Stimulated activated CD4-positive, alpha-beta T cell treated with anti-CD3 and anti-CD28 coated beads, Interleukin-1b, Interleukin-23, amount 100 ng/mL, for 48 hours (primary cell): ENCODE measurements around the gene ADD1.
"Not testable (repeated sequence)": the region's sequence is repeated elsewhere in the genome, so short reads cannot be mapped to it uniquely, and the experiment has no call there.

Experiments
- DNase-seq: peaks from one replicate; pipeline ENCODE4 v3.0.0-alpha.2; 2020

The ADD1 gene

DNA sequence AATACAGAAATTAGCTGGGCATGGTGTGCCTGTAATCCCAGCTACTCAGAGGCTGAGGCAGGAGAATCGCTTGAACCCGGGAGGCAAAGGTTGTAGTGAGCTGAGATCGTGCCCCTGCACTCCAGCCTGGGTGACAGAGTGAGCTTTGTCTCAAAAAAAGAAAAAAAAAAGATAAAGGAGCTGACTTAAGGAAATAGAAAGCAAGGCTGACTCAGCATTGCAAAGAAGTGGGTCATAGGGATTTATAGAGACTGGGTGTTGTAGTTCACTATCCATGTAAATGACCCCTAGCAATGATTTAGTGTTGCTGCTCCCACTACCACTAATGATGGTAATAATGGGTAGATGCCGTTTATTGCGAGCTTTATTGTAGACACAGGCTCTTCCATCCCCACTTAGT lies 47.6 kb downstream of the ADD1 start:
- DNase-seq: no peak

- no peak for DNase-seq
These were observed 50.1 kb downstream of the ADD1 start for GRCh38 chr4:2893772-2894171.

DNA sequence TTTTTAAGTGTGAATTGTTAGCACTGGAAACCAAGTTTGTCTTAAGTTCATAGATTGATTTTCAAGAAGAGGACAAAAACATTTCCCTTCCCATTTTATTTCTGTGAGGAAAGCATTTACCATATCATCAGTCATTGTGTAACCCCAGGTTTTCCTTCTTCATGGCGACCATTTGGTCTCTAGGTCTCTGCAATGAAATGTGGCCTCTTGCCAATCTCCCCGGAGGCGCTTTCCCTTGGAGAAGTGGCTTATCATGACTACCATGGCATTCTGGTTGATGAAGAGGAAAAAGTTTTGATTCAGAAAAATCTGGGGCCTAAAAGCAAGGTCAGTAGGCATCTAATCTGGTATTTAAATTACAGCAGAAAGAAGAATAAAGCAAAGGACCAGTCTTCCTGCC lies 54.4 kb downstream of the ADD1 start:
- no peak for DNase-seq

GRCh38 chr4:2900741-2901140 lies 57.1 kb downstream of the ADD1 start:
- DNase-seq: no peak

DNA sequence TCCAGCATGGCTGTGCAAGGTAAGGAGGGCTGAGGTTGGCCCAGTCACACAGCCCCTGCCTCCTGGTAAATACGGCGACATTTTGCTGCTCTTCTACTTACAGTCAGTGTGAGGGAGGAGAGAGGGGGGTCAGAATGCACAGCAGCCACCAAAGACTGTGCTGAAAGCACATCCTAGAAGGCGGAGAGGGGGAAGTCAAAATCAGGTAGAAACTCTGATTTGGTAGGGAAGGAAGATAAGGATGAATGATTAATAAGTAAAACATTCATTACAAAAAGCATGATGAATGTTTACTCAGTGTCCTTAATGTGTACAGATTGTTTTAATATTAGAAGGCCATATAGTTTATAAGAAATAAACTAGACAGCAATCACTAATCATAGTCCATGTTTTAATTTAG lies 57.5 kb downstream of the ADD1 start:
- no peak for DNase-seq

- no peak for DNase-seq
These were observed 58.5 kb downstream of the ADD1 start for GRCh38 chr4:2902126-2902525.

DNA sequence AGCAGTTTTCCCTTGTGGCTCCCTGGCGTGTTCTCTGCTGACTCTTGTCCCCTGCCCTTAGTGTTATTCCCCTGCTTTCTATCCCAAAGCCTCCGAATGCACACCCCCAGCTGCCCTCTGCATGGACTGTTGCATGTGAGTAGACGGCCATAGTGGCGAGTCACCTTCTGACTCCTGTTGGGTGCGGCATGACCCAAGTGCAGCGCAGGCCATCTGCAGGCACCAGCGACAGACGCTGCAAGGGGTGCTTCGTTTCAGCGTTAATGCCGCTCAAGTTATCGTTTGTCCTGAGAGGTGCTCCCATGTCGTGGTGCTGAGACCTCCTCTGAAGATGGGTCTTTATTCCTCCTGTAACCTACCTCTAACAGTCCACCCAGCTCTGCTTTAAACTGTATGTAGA lies 61.9 kb downstream of the ADD1 start:
- DNase-seq: no peak

- no peak for DNase-seq
These were observed 62.6 kb downstream of the ADD1 start for GRCh38 chr4:2906218-2906617.

- DNase-seq: no peak
These were observed 63.6 kb downstream of the ADD1 start for GRCh38 chr4:2907226-2907625.

- DNase-seq: no peak
These were observed 64.2 kb downstream of the ADD1 start for GRCh38 chr4:2907706-2908293.

DNA sequence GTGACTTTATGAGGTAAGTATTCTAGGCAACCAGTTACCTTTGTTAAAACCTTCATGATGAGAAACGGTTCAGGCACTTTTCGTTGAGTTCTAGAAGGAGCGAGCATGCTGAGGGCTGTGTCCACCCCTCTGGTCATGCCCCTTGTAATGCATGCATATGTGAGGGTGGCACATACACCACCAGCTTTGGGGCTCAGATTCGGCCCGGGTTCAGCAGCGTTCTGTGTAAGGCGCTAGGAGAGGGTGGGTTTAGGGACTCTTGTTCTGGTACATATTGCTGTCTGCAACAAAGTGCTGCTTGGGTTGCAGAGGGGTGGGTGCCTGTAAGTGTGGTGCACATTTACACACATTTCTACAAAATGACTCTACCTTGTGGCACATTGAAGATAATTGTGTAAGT lies 65.0 kb downstream of the ADD1 start:
- no peak for DNase-seq

GRCh38 chr4:2909583-2909982 lies 65.9 kb downstream of the ADD1 start:
- DNase-seq: no peak

DNA sequence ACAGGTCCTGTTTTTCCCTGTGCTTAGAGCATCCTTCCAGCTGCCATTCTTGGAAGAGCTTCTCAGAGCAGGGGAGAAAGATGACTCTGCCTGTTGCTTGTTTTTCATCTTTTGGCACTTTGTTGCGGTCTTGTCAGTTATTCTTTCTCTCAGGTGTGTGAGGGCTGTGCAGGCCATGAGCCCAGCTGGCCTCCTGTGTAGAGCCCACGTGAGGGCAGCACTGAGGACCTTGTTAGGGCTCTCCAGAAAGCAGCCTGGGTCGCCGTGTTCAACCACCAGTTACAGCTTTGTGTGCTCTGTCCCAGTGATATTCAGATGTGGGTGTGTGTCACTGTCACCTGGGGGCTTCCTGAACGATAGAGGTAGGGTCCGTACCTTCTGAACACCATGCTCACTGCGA lies 66.8 kb downstream of the ADD1 start:
- DNase-seq: no peak

DNA sequence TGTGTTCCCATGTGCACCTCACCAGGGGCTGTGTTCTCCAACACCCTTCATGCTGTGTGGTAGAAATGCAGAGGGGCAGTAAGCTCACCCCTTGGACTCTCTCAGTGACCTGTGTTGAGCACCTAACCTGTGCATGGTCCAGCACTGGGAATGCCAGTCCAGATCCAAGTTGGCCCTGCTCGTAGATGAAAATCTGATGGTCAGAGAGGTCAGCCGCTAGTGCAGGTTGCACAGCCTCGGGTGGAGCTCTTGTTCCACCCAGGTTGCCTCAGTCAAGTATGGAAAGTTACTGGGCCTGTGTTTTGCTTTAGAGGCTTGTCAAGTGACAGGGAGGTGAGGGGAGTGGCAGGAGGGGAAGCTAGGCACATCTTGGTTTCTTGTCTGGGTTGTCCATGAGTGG lies 68.2 kb downstream of the ADD1 start:
- DNase-seq: no peak

GRCh38 chr4:2913168-2913567 lies 69.5 kb downstream of the ADD1 start:
- no peak for DNase-seq

- DNase-seq: no peak
These were observed 70.8 kb downstream of the ADD1 start for GRCh38 chr4:2914256-2915126.

- no peak for DNase-seq
These were observed 72.1 kb downstream of the ADD1 start for GRCh38 chr4:2915789-2916188.

DNA sequence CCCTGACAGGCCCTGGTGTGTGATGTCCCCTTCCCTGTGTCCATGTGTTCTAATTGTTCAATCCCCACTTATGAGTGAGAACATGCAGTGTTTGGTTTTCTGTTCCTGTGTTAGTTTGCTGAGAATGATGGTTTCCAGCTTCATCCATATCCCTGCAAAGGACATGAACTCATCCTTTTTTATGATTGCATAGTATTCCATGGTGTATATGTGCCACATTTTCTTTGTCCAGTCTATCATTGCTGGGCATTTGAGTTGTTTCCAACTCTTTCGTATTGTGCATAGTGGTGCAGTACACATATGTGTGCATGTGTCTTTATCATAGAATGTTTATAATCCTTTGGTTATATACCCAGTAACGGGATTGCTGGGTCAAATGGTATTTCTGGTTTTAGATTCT lies 73.1 kb downstream of the ADD1 start:
- not testable (repeated sequence) for DNase-seq

DNA sequence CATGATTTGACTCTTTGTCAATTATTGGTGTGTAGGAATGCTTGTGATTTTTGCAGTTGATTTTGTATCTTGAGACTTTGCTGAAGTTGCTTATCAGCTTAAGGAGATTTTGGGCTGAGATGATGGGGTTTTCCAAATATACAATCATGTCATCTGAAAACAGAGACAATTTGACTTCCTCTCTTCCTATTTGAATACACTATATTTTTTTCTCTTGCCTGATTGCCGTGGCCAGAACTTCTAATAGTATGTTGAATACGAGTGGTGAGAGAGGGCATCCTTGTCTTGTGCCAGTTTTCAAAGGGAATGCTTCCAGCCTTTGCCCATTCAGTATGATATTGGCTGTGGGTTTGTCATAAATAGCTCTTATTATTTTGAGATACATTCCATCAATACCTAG lies 74.7 kb downstream of the ADD1 start:
- DNase-seq: not testable (repeated sequence)

DNA sequence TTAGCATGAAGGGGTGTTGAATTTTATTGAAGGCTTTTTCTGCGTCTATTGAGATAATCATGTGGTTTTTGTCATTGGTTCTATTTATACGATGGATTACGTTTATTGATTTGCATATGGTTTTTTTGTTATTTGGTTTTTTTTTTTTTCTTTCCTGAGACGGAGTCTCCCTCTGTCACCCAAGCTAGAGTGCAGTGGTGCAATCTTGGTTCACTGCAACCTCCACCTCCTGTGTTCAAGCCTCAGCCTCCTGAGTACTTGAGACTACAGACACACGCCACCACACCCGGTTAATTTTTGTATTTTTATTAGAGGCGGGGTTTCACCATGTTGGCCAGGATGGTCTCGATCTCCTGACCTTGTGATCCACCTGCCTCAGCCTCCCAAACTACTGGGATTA lies 75.1 kb downstream of the ADD1 start:
- DNase-seq: not testable (repeated sequence)

- DNase-seq: not testable (repeated sequence)
These were observed 78.9 kb downstream of the ADD1 start for GRCh38 chr4:2922453-2923101.

GRCh38 chr4:2923141-2923551 lies 79.5 kb downstream of the ADD1 start:
- DNase-seq: no peak

- no peak for DNase-seq
These were observed 80.1 kb downstream of the ADD1 start for GRCh38 chr4:2923668-2924173.

GRCh38 chr4:2924286-2924685 lies 80.6 kb downstream of the ADD1 start:
- DNase-seq: no peak
